Neural cell (in vitro differentiated cells): Measurements from ENCODE around the gene RNF20.

ENCODE experiments used
- CTCF ChIP-seq: fragments of 450-650 bp; IDR thresholded peaks from 2 replicates; pipeline ENCODE4 v1.5.1; 2014; ENCODE audit warnings: antibody characterized with exemption, mild to moderate bottlenecking, moderate library complexity; ENCODE audit not compliant: poor library complexity, severe bottlenecking
- REST ChIP-seq: IDR thresholded peaks from 2 replicates; pipeline ENCODE4 v1.6.1; 2012; ENCODE audit warnings: borderline replicate concordance

GRCh38 chr9:101604296-101604695 is 70.6 kb downstream of the RNF20 start:
- TF ChIP-seq REST (no peak), CTCF (no peak)
